Lung (tissue), 12 donors: ENCODE results near the gene AXIN1. TPM values are rescaled to one million over a fixed set of nuclear protein-coding genes. Genes with fewer than 3 reads are reported as not detected.

ENCODE experiments used
- ATAC-seq: fragments of 200-7000 bp; cut with Tn5 transposase; one replicate; pipeline ENCODE4 v1.9.1; 2020; ENCODE audit warnings: moderate number of reproducible peaks; ENCODE audit not compliant: insufficient read depth, low FRiP score
- DNase-seq, 3 donors: peaks; one replicate each; pipeline ENCODE4 v3.0.0-alpha.2; 2013 to 2017
- H3K27ac ChIP-seq, 2 donors: one replicate each; pipeline ENCODE4 v1.5.1; 2013; ENCODE audit warnings: mild to moderate bottlenecking in 2 of 2, moderate library complexity in 2 of 2, control low read depth in 1 of 2, inconsistent platforms in 1 of 2, low read depth in 1 of 2, low read length in 1 of 2
- H3K27me3 ChIP-seq, 3 donors: one replicate each; pipeline ENCODE4 v1.5.1; 2013; ENCODE audit warnings: low read length in 2 of 3; ENCODE audit not compliant: control insufficient read depth in 3 of 3, insufficient read depth in 3 of 3
- H3K36me3 ChIP-seq, 4 donors: one replicate each; pipeline ENCODE4 v1.5.1; 2013; ENCODE audit warnings: low read length in 4 of 4, mild to moderate bottlenecking in 1 of 4, moderate library complexity in 1 of 4; ENCODE audit not compliant: control insufficient read depth in 4 of 4, insufficient read depth in 4 of 4
- H3K4me1 ChIP-seq, 5 donors: one replicate each; pipeline ENCODE4 v1.5.1; 2013; ENCODE audit warnings: low read length in 5 of 5, mild to moderate bottlenecking in 2 of 5, moderate library complexity in 1 of 5; ENCODE audit not compliant: control insufficient read depth in 5 of 5, insufficient read depth in 5 of 5
- H3K4me3 ChIP-seq: one replicate; pipeline ENCODE4 v1.5.1; 2013; ENCODE audit warnings: mild to moderate bottlenecking, control low read depth, moderate library complexity
- H3K9ac ChIP-seq, 2 donors: one replicate each; pipeline ENCODE4 v1.5.1; 2013; ENCODE audit warnings: low read length in 2 of 2, control low read depth in 1 of 2; ENCODE audit not compliant: insufficient read depth in 1 of 2
- H3K9me3 ChIP-seq, 4 donors: one replicate each; pipeline ENCODE4 v1.5.1; 2013; ENCODE audit warnings: low read length in 3 of 4, mild to moderate bottlenecking in 1 of 4, moderate library complexity in 1 of 4; ENCODE audit not compliant: control insufficient read depth in 4 of 4, insufficient read depth in 3 of 4
- WGBS, 2 donors: extraction: QIAGEN DNeasy Blood & Tissue Kit; methylation state at CpG; one replicate each; pipeline ENCODE4 v1.1.7; 2013; 5-methylcytosine and 5-hydroxymethylcytosine counted together
- polyA plus RNA-seq, 2 donors: library from polyadenylated mRNA; stranded (reverse); fragments of 200-250 nt; gene quantifications; one replicate each; pipeline ENCODE4 v1.2.1, GENCODE V29; 2013
- total RNA-seq, 2 donors: library from RNA; depleted of rRNA in 1 of 2; stranded (reverse); fragments of >200 nt in 1 of 2; gene quantifications; one replicate each; pipeline ENCODE4 v1.2.1, GENCODE V29; 2014 to 2021
- TF ChIP-seq, protein P1 (sequence below): IDR thresholded peaks from 2 replicates; pipeline ENCODE4 v1.5.1; 2012; ENCODE audit warnings: mild to moderate bottlenecking; ENCODE audit errors: control extremely low read depth, extremely low read depth
- donor health status: control.
- donor health status: control.
- donor health status: Bipolar disorder and iron deficiency.
- donor health status: healthy.
- donor health status: DM: yes; HTN: yes; CAD: no.

AXIN1 gene
- total and polyA plus RNA-seq, 4 donors: 16.9 to 25.9 (median 19.4) TPM

DNA sequence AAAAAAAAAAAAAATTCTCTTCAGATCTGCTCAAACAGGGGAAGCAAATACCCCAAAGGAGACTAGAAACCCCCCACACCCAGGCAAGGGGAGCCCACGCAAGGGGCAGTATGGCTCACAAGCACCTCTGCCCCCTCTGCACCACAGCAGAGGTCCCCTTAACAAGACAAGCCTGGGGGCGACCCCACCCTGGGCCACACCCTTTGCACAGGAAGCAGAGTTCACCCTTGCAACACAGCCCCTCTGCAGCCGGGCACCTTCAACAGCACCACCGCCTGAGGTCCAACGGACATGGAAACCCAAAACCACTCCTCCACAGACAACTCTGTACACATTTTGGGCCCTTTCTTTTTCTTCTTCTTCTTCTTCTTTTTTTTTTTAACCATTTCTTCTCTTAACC, 12.8 kb downstream of the AXIN1 start:
- 21 to 46% methylated on average over 5 of the region's 5 CpGs for WGBS, 2 donors
- Histone ChIP-seq H3K27ac (no peak overlapping the region), H3K4me1 (peaks cover 0 to 26% (median 0%) of the 10 kb centered on the region in 5 donors), H3K4me3 (no peak overlapping the region), H3K27me3 (no peaks in the 10 kb centered on the region), H3K9ac (no peak overlapping the region), H3K36me3 (peaks cover 0 to 4% (median 3%) of the 10 kb centered on the region in 4 donors), H3K9me3 (peaks cover 0 to 2% (median 0%) of the 10 kb centered on the region in 4 donors)
- TF ChIP-seq, protein P1, sequence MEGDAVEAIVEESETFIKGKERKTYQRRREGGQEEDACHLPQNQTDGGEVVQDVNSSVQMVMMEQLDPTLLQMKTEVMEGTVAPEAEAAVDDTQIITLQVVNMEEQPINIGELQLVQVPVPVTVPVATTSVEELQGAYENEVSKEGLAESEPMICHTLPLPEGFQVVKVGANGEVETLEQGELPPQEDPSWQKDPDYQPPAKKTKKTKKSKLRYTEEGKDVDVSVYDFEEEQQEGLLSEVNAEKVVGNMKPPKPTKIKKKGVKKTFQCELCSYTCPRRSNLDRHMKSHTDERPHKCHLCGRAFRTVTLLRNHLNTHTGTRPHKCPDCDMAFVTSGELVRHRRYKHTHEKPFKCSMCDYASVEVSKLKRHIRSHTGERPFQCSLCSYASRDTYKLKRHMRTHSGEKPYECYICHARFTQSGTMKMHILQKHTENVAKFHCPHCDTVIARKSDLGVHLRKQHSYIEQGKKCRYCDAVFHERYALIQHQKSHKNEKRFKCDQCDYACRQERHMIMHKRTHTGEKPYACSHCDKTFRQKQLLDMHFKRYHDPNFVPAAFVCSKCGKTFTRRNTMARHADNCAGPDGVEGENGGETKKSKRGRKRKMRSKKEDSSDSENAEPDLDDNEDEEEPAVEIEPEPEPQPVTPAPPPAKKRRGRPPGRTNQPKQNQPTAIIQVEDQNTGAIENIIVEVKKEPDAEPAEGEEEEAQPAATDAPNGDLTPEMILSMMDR: no peak
- no peak for ATAC-seq
- no peak for DNase-seq

DNA sequence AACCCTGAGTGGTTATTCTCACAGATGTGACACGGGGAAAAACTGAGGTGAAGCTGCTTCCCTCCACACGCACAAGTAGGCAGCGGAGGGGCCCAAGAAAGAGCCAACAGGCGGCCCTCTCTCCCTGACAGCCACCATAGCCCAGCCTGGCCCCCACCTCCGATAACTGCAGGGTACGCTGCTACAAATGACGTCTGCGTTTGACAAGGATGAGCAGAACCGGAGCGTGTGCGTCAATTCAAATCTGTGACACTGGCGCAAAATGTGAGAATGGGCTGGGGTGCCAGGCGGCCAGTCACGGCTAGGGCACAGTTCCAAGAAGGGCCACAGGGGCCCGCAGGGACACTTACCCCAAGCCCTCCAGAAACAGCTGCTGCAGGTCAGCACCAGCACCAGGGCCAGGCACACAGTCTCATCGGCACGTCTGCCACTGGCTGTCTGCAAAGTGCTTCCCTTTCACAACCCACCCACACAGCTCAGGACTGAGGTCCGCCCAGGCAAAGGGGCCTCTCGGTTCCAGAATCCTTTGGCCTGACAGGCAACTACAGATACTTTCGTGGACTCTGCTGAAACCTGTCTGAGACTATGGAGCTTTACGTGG, 14.4 kb downstream of the AXIN1 start:
- ATAC-seq (no peak), DNase-seq (no peak)
- TF ChIP-seq, protein P1: no peak
- H3K4me1 ChIP-seq: peaks cover 0 to 35% (median 3%) of the 10 kb centered on the region in 5 donors
- WGBS, 2 donors: 69 to 77% methylated on average over 21 of the region's 21 CpGs
- no peak overlapping the region for H3K4me3 ChIP-seq
- peaks cover 0 to 4% (median 0%) of the 10 kb centered on the region in 4 donors for H3K9me3 ChIP-seq
- peaks cover 0 to 4% (median 3%) of the 10 kb centered on the region in 4 donors for H3K36me3 ChIP-seq
- H3K27me3 ChIP-seq: no peaks in the 10 kb centered on the region
- H3K9ac ChIP-seq: no peak overlapping the region
- H3K27ac ChIP-seq: no peak overlapping the region

DNA sequence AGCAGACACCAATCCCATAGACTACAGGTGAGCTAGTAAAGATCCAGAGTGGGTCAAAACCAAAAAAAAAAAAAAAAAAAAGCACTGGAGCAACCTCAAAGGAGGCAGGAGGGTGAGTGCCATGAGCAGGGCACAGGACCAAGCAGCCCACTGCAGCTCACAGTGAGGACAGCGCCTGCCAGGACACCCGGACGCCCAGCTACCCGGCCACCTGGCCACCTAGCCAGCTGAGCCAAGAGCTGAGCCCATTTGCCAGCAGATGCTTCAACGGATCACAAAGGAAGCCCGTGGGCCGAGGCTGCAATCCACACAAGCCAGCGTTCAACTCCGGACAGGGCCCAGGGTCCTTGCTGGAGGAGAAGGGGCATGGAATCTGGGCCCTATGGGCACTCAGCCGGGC, 15.1 kb downstream of the AXIN1 start:
- ATAC-seq: no peak
- 71 to 85% methylated on average over 10 of the region's 10 CpGs for WGBS, 2 donors

More for the DNA sequence above, 15.1 kb downstream of the AXIN1 start:
- DNase-seq: no peak
- Histone ChIP-seq H3K36me3 (peaks cover 0 to 3% (median 3%) of the 10 kb centered on the region in 4 donors), H3K4me3 (no peak overlapping the region), H3K4me1 (peaks cover 0 to 35% (median 3%) of the 10 kb centered on the region in 5 donors), H3K9ac (no peak overlapping the region), H3K27me3 (no peaks in the 10 kb centered on the region), H3K9me3 (peaks cover 0 to 4% (median 0%) of the 10 kb centered on the region in 4 donors), H3K27ac (no peak overlapping the region)
- TF ChIP-seq, protein P1: no peak
